HCT116 (cell line): ENCODE measurements around the gene SLC9A7. TPM values are rescaled to one million over a fixed set of nuclear protein-coding genes. Genes with fewer than 3 reads are reported as not detected.

ENCODE experiments used
- ATAC-seq: fragments of 200-7000 bp; cut with Tn5 transposase; 2 replicates; pipeline ENCODE4 v1.9.1; 2020; ENCODE audit warnings: mild to moderate bottlenecking, moderate library complexity
- BruUV-seq: library from RNA; stranded (reverse); fragments of 400-500 nt; replicated peaks from 2 replicates; lab custom pipeline; 2021; lab: Mats Ljungman, UMichigan
- CTCF ChIA-PET: fragments of 300-600 bp; sonication (Branson Sonifier 250); formaldehyde crosslinking; loops from one replicate; lab custom pipeline; 2021; ENCODE audit warnings: antibody characterized with exemption; lab: Charles Lee
- POLR2A ChIA-PET: fragments of 300-600, 350-600 bp; sonication (Branson Sonifier 250); formaldehyde crosslinking; loops from one replicate; lab custom pipeline; 2021; ENCODE audit warnings: antibody characterized with exemption; lab: Charles Lee
- RAD21 ChIA-PET, 2 experiments: fragments of 300-600 bp; sonication (Branson Sonifier 250); formaldehyde crosslinking; loops; one replicate each; lab custom pipeline; 2023; ENCODE audit warnings: low total read pairs in 2 of 2; ENCODE audit not compliant: uncharacterized antibody in 2 of 2, unreplicated experiment in 2 of 2, low non-redundant PET in 1 of 2; lab: Charles Lee
- DNase-seq: peaks from one replicate; pipeline ENCODE4 v3.0.0-alpha.2; 2010; ENCODE audit warnings: low read depth, low spot score
- H2AFZ ChIP-seq: fragments of 200-600 bp; shearing (Covaris generic), sonication (generic); 2 replicates; pipeline ENCODE4 v1.6.1; 2017; ENCODE audit warnings: low read depth, mixed run types, mixed read lengths, antibody characterized with exemption, low read length; ENCODE audit not compliant: poor library complexity, severe bottlenecking
- H3K27ac ChIP-seq: 2 replicates; pipeline ENCODE4 v1.5.1; 2012; ENCODE audit warnings: low read depth, low read length
- H3K27me3 ChIP-seq: fragments of 200-600 bp; sonication (generic); 2 replicates; pipeline ENCODE4 v1.6.1; 2016; ENCODE audit warnings: mixed run types, low read length, mixed read lengths; ENCODE audit not compliant: insufficient read depth
- H3K36me3 ChIP-seq, 2 experiments: fragments of 200-500 bp in 1 of 2; fragments of 200-600 bp in 1 of 2; sonication (Bioruptor generic) in 1 of 2; sonication (generic) in 1 of 2; 2 replicates each; pipeline versions ENCODE4 v1.5.1 to v1.6.1; 2014 to 2016; ENCODE audit warnings: low read length in 2 of 2, inconsistent platforms in 1 of 2, mixed read lengths in 1 of 2, mixed run types in 1 of 2; ENCODE audit not compliant: insufficient read depth in 2 of 2, control insufficient read depth in 1 of 2
- H3K4me1 ChIP-seq, 2 experiments: fragments of 200-600 bp in 1 of 2; sonication (generic) in 1 of 2; 2 replicates each; pipeline versions ENCODE4 v1.5.1 to v1.6.1; 2012 to 2017; ENCODE audit warnings: low read length in 2 of 2, inconsistent platforms in 1 of 2, mild to moderate bottlenecking in 1 of 2, mixed read lengths in 1 of 2, mixed run types in 1 of 2, moderate library complexity in 1 of 2; ENCODE audit not compliant: insufficient read depth in 2 of 2, control insufficient read depth in 1 of 2
- H3K4me2 ChIP-seq: fragments of 200-600 bp; sonication (generic); 2 replicates; pipeline ENCODE4 v1.6.1; 2017; ENCODE audit warnings: mixed run types, low read length, mixed read lengths
- H3K4me3 ChIP-seq, 2 experiments: fragments of 200-600 bp in 1 of 2; sonication (generic) in 1 of 2; replicated peaks in 1 of 2; 2 replicates each; pipeline ENCODE4 v1.5.1; 2011 to 2016; ENCODE audit warnings: low read length in 2 of 2, control low read depth in 1 of 2, low read depth in 1 of 2, mild to moderate bottlenecking in 1 of 2, mixed read lengths in 1 of 2, mixed run types in 1 of 2
- H3K79me2 ChIP-seq: fragments of 200-600 bp; sonication (generic); 2 replicates; pipeline ENCODE4 v1.6.1; 2017; ENCODE audit warnings: mild to moderate bottlenecking, mixed run types, low read length, moderate library complexity, mixed read lengths; ENCODE audit not compliant: insufficient read depth
- H3K9ac ChIP-seq: fragments of 200-600 bp; sonication (generic); 2 replicates; pipeline ENCODE4 v1.6.1; 2016; ENCODE audit warnings: low read length, mixed read lengths
- H3K9me2 ChIP-seq: fragments of 200-600 bp; sonication (generic), shearing (Covaris generic); 2 replicates; pipeline ENCODE4 v1.6.1; 2017; ENCODE audit warnings: mixed run types, mild to moderate bottlenecking, moderate library complexity; ENCODE audit not compliant: insufficient read depth
- H3K9me3 ChIP-seq, 2 experiments: fragments of 200-500 bp in 1 of 2; fragments of 200-600 bp in 1 of 2; sonication (Bioruptor generic) in 1 of 2; sonication (generic) in 1 of 2; 2 replicates each; pipeline ENCODE4 v1.6.1; 2014 to 2017; ENCODE audit warnings: low read length in 2 of 2, mixed read lengths in 2 of 2, inconsistent platforms in 1 of 2, low read depth in 1 of 2, mild to moderate bottlenecking in 1 of 2, mixed run types in 1 of 2, moderate library complexity in 1 of 2; ENCODE audit not compliant: control insufficient read depth in 1 of 2, insufficient read depth in 1 of 2
- H4K20me1 ChIP-seq: fragments of 200-600 bp; sonication (generic), shearing (Covaris generic); 2 replicates; pipeline ENCODE4 v1.6.1; 2017; ENCODE audit warnings: mixed run types, mild to moderate bottlenecking, moderate library complexity; ENCODE audit not compliant: insufficient read depth
- CBX3 ChIP-seq: IDR thresholded peaks from 2 replicates; pipeline ENCODE4 v1.6.1; 2012; ENCODE audit warnings: low read depth
- CEBPB ChIP-seq: IDR thresholded peaks from 2 replicates; pipeline ENCODE4 v1.6.1; 2012; ENCODE audit warnings: low read depth
- CTCF ChIP-seq, 3 experiments: fragments of 200-600 bp in 1 of 3; sonication (generic) in 1 of 3; IDR thresholded peaks in 2 of 3; conservative IDR thresholded peaks in 1 of 3; 2 replicates each; pipeline ENCODE4 v1.5.1; 2012 to 2017; ENCODE audit warnings: low read depth in 2 of 3, low read length in 2 of 3, antibody characterized with exemption in 1 of 3, borderline replicate concordance in 1 of 3, control low read depth in 1 of 3, mild to moderate bottlenecking in 1 of 3, mixed read lengths in 1 of 3, mixed run types in 1 of 3, moderate library complexity in 1 of 3; ENCODE audit not compliant: insufficient read depth in 1 of 3
- EGR1 ChIP-seq: IDR thresholded peaks from 2 replicates; pipeline ENCODE4 v1.6.1; 2012; ENCODE audit warnings: low read depth
- ELF1 ChIP-seq: IDR thresholded peaks from 2 replicates; pipeline ENCODE4 v1.6.1; 2012; ENCODE audit warnings: low read depth, borderline replicate concordance
- EZH2 ChIP-seq: fragments of 200-600 bp; sonication (generic); IDR thresholded peaks from 2 replicates; pipeline ENCODE4 v1.6.1; 2017; ENCODE audit warnings: antibody characterized with exemption, mixed run types
- EZH2phosphoT487 ChIP-seq: fragments of 200-600 bp; IDR thresholded peaks from 2 replicates; pipeline ENCODE4 v1.6.1; 2018; ENCODE audit warnings: antibody characterized with exemption, borderline replicate concordance
- FOSL1 ChIP-seq: IDR thresholded peaks from 2 replicates; pipeline ENCODE4 v1.6.1; 2012; ENCODE audit warnings: low read depth
- JUND ChIP-seq: IDR thresholded peaks from 2 replicates; pipeline ENCODE4 v1.6.1; 2012
- POLR2A ChIP-seq: IDR thresholded peaks from 2 replicates; pipeline ENCODE4 v1.7.0; 2011; ENCODE audit warnings: borderline replicate concordance; ENCODE audit not compliant: insufficient read depth, insufficient read length; ENCODE audit errors: extremely low read depth
- POLR2AphosphoS5 ChIP-seq: IDR thresholded peaks from 2 replicates; pipeline ENCODE4 v1.6.1; 2011; ENCODE audit warnings: mild to moderate bottlenecking, low read depth, low read length, moderate library complexity
- RAD21 ChIP-seq: IDR thresholded peaks from 2 replicates; pipeline ENCODE4 v1.6.1; 2012; ENCODE audit warnings: low read depth, mild to moderate bottlenecking
- TCF7L2 ChIP-seq: IDR thresholded peaks from 2 replicates; pipeline ENCODE4 v1.7.0; 2011; ENCODE audit warnings: borderline replicate concordance, inconsistent platforms; ENCODE audit not compliant: insufficient read depth, insufficient read length; ENCODE audit errors: extremely low read depth
- YY1 ChIP-seq: IDR thresholded peaks from 2 replicates; pipeline ENCODE4 v1.6.1; 2011; ENCODE audit warnings: low read length, low read depth, moderate library complexity, mild to moderate bottlenecking; ENCODE audit not compliant: insufficient replicate concordance; ENCODE audit errors: extremely low read depth
- ZBTB33 ChIP-seq: IDR thresholded peaks from 2 replicates; pipeline ENCODE4 v1.6.1; 2011; ENCODE audit warnings: mild to moderate bottlenecking, low read length, moderate library complexity; ENCODE audit not compliant: insufficient replicate concordance; ENCODE audit errors: extremely low read depth
- ZFX ChIP-seq: fragments of 450-650 bp; IDR thresholded peaks from 2 replicates; pipeline ENCODE4 v1.6.1; 2017
- ZNF274 ChIP-seq: fragments of 200-500 bp; sonication (Bioruptor generic); IDR thresholded peaks from 2 replicates; pipeline ENCODE4 v1.6.1; 2014; ENCODE audit warnings: mild to moderate bottlenecking, low read depth, low read length, inconsistent platforms
- intact Hi-C: fragments of 100-400 bp; cut with micrococcal nuclease; formaldehyde crosslinking; loops from 2 replicates; pipeline ENCODE4 v1.10.0; 2022
- total RNA-seq: library from RNA; stranded (reverse); gene quantifications from one replicate; pipeline ENCODE4 v1.2.1, GENCODE V29; 2021; ENCODE audit not compliant: unreplicated experiment
- TF ChIP-seq, protein P1 (sequence below): IDR thresholded peaks from 2 replicates; pipeline ENCODE4 v1.6.1; 2012; ENCODE audit warnings: low read depth
- TF ChIP-seq, protein P2 (sequence below): IDR thresholded peaks from 2 replicates; pipeline ENCODE4 v1.6.1; 2012

The SLC9A7 gene
- total RNA-seq, 1 experiment from 2014 or later = 18.6 TPM

GRCh38 chrX:46737041-46737440 is 21.9 kb downstream of the SLC9A7 start:
- Histone ChIP-seq H3K36me3 (no peaks in the 10 kb centered on the region), H3K4me2 (no peak overlapping the region), H3K27ac (no peak overlapping the region), H4K20me1 (no peaks in the 10 kb centered on the region), H3K4me3 (no peak overlapping the region), H3K9ac (no peak overlapping the region), H3K4me1 (no peaks in the 10 kb centered on the region), H3K27me3 (no peaks in the 10 kb centered on the region), H2AFZ (no peak overlapping the region), H3K9me2 (no peaks in the 10 kb centered on the region), H3K79me2 (peaks cover 5% of the 10 kb centered on the region), H3K9me3 (peaks cover 0 to 4% of the 10 kb centered on the region in 2 experiments; a peak in 1 of 4 replicates)
- no peak for TF ChIP-seq YY1
- no peak for TF ChIP-seq POLR2A
- TF ChIP-seq ZFX = no peak
- no peak for TF ChIP-seq POLR2AphosphoS5
- TF ChIP-seq ZBTB33 = no peak
- no peak for TF ChIP-seq JUND
- TF ChIP-seq, protein P1, sequence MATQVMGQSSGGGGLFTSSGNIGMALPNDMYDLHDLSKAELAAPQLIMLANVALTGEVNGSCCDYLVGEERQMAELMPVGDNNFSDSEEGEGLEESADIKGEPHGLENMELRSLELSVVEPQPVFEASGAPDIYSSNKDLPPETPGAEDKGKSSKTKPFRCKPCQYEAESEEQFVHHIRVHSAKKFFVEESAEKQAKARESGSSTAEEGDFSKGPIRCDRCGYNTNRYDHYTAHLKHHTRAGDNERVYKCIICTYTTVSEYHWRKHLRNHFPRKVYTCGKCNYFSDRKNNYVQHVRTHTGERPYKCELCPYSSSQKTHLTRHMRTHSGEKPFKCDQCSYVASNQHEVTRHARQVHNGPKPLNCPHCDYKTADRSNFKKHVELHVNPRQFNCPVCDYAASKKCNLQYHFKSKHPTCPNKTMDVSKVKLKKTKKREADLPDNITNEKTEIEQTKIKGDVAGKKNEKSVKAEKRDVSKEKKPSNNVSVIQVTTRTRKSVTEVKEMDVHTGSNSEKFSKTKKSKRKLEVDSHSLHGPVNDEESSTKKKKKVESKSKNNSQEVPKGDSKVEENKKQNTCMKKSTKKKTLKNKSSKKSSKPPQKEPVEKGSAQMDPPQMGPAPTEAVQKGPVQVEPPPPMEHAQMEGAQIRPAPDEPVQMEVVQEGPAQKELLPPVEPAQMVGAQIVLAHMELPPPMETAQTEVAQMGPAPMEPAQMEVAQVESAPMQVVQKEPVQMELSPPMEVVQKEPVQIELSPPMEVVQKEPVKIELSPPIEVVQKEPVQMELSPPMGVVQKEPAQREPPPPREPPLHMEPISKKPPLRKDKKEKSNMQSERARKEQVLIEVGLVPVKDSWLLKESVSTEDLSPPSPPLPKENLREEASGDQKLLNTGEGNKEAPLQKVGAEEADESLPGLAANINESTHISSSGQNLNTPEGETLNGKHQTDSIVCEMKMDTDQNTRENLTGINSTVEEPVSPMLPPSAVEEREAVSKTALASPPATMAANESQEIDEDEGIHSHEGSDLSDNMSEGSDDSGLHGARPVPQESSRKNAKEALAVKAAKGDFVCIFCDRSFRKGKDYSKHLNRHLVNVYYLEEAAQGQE = no peak
- TF ChIP-seq CBX3 = no peak
- TF ChIP-seq CEBPB = no peak
- TF ChIP-seq EZH2phosphoT487 = no peak
- TF ChIP-seq FOSL1 = no peak
- no peak for TF ChIP-seq CTCF (IDR thresholded peaks at IDR 0.05 in 2 of 3, conservative IDR thresholded peaks at IDR 0.05 in 1 of 3; ENCODE audit: borderline replicate concordance in 1 of 3, insufficient read depth in 1 of 3, low read depth in 2 of 3, low read length in 2 of 3)
- TF ChIP-seq, protein P2, sequence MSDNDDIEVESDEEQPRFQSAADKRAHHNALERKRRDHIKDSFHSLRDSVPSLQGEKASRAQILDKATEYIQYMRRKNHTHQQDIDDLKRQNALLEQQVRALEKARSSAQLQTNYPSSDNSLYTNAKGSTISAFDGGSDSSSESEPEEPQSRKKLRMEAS = no peak
- TF ChIP-seq EZH2 = no peak
- no peak for TF ChIP-seq RAD21
- TF ChIP-seq ZNF274 = no peak
- no peak for TF ChIP-seq ELF1
- TF ChIP-seq EGR1 = no peak
- no peak for TF ChIP-seq TCF7L2
- ChIA-PET POLR2A (no interaction called here), CTCF (no interaction called here), RAD21 (no interaction called here)
- intact Hi-C loops = no loop called here
- ATAC-seq (no peak), DNase-seq (no peak)
- BruUV-seq = no TSS peak
